Ovary (tissue), 9 donors: Measurements from ENCODE around the gene GPT2. TPM values are rescaled to one million over a fixed set of nuclear protein-coding genes. Genes with fewer than 3 reads are reported as not detected.

Experiments
- DNase-seq, 5 donors: peaks; one replicate each; pipeline ENCODE4 v3.0.0-alpha.2; 2019 to 2020
- H3K27ac ChIP-seq, 2 donors: fragments of 200-600 bp; one replicate each; pipeline versions ENCODE4 v1.5.1 to v1.8.0; 2019 to 2022
- H3K27me3 ChIP-seq: fragments of 200-600 bp; one replicate; pipeline ENCODE4 v1.8.0; 2022
- H3K36me3 ChIP-seq: fragments of 200-600 bp; sonication (generic); one replicate; pipeline ENCODE4 v1.5.1; 2019
- H3K4me1 ChIP-seq: one replicate; pipeline ENCODE4 v1.8.1; 2013; ENCODE audit warnings: mild to moderate bottlenecking, moderate library complexity; ENCODE audit not compliant: insufficient read depth
- H3K4me3 ChIP-seq: fragments of 200-600 bp; sonication (generic); one replicate; pipeline ENCODE4 v1.5.1; 2017
- H3K9me3 ChIP-seq, 2 donors: fragments of 200-600 bp in 1 of 2; sonication (generic) in 1 of 2; one replicate each; pipeline versions ENCODE4 v1.5.1 to v1.8.1; 2013 to 2019; ENCODE audit warnings: mild to moderate bottlenecking in 1 of 2, moderate library complexity in 1 of 2
- CTCF ChIP-seq, 3 donors: fragments of 450-650 bp in 2 of 3; fragments of 200-600 bp in 1 of 3; IDR thresholded peaks; one replicate each; pipeline versions ENCODE4 v1.5.1 to v1.8.0; 2016 to 2022; ENCODE audit warnings: antibody characterized with exemption in 3 of 3, mild to moderate bottlenecking in 1 of 3
- EP300 ChIP-seq: sonication (generic); formaldehyde crosslinking; IDR thresholded peaks from one replicate; pipeline ENCODE4 v1.6.1; 2017; ENCODE audit warnings: antibody characterized with exemption
- POLR2A ChIP-seq: fragments of 450-650 bp; IDR thresholded peaks from one replicate; pipeline ENCODE4 v1.6.1; 2017; ENCODE audit warnings: antibody characterized with exemption, mild to moderate bottlenecking, moderate library complexity
- WGBS, 3 donors: extraction: QIAGEN DNeasy Blood & Tissue Kit in 1 of 3; methylation state at CpG; one replicate each; pipeline versions ENCODE4 v1.1.5 to v1.1.7; 2013 to 2017; 5-methylcytosine and 5-hydroxymethylcytosine counted together
- intact Hi-C, 4 donors: fragments of 100-400 bp; cut with DNase I; formaldehyde crosslinking; loops; one replicate each; pipeline versions ENCODE4 v1.11.0 to v1.15.1; 2022 to 2023
- polyA plus RNA-seq, 2 donors: library from polyadenylated mRNA; stranded (reverse); fragments of 200-250 nt in 1 of 2; fragments of 350-450 nt in 1 of 2; fragmentation: Illumina TruSeq in 1 of 2; extraction: RNeasy Lipid Tissue Mini Kit (QIAGEN cat#74804) in 1 of 2; gene quantifications; one replicate each; pipeline ENCODE4 v1.2.3, GENCODE V29; 2013 to 2014
- total RNA-seq, 7 donors: library from RNA; depleted of rRNA in 2 of 7; stranded (reverse); fragments of >200 nt in 2 of 7; fragmentation: NEBNext Ultra II Directional in 3 of 7; extraction: Animal tissue kit (Norgen Biotek cat#: 25700) in 3 of 7; gene quantifications; one replicate each; pipeline versions ENCODE4 v1.1.0 to v1.2.4, GENCODE V29; 2016 to 2023
- donor health status: DM: no; HTN: no; CAD: no; lungs with moderate emphysema.
- donor health status: DM: no; HTN: no; CAD: no.
- donor health status: Bipolar disorder and iron deficiency.
- donor health status: DM: yes; HTN: yes; CAD: no.
- donor health status: DM: no; HTN: no; CAD: no.
- donor health status: DM: yes; HTN: yes; CAD: no.

GPT2 gene
- total and polyA plus RNA-seq, 9 donors, result 2.2 to 30.7 (median 4.9) TPM

- Histone ChIP-seq H3K4me3 (no peak overlapping the region), H3K36me3 (no peaks in the 10 kb centered on the region), H3K4me1 (no peaks in the 10 kb centered on the region), H3K27me3 (no peaks in the 10 kb centered on the region), H3K27ac (no peak overlapping the region), H3K9me3 (no peaks in the 10 kb centered on the region)
- WGBS, 3 donors, result 48 to 71% (median 60%) methylated on average over 5 of the region's 5 CpGs
- TF ChIP-seq EP300, result no peak
- no peak for TF ChIP-seq CTCF (IDR thresholded peaks at IDR 0.05)
- TF ChIP-seq POLR2A, result no peak
- DNase-seq, result no peak
- intact Hi-C loops, result no loop called here
Measured at GRCh38 chr16:46848768-46849764, 35.1 kb upstream of the GPT2 start.

DNA sequence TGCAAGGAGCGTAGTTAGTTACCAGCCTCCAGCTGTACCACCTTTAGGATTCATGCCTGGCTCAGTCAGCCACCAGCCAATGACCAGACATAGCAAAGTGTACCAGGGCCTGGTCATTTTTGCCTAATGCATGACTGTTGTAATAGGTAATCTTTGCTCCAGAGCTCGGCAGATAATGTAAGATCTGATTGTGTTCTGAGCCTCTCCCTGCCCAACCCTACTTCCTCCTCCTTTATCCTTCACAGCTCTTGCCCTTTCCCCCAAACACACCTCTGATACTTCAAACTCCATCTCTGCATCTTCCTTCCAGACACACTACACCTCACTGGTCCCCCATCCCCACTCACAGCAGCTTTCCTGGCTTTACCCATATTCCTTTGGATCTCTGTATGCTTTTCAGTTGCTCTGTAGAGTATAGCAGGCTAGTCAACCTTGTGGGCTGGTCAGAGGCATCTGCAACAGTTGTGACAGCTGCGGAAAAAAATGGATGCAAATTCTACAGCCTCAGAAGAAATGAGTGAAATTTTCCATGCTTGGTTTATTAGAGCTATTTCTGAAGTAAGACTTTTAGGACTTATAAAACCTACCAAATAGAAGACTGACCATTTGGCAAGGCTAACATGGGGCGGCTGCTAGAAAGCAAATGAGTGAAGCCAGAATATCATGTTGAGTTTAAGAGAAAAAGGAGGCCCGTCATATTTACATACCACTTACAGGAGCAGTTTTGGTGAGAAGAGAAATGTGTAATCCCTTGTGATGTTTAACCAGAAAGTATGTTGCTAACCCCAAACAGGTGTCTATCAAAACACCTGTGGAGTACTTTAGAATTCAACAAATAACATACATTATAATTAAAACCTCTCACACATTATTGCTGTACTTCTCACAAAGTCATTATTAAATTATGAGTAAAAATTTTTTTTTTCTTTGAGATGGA is 33.3 kb upstream of the GPT2 start:
- H3K4me3 ChIP-seq, result no peak overlapping the region
- WGBS, 3 donors, result 79 to 87% (median 80%) methylated on average over 5 of the region's 5 CpGs
- TF ChIP-seq EP300 (no peak), POLR2A (no peak), CTCF (IDR thresholded peaks at IDR 0.05) (no peak)
- no peaks in the 10 kb centered on the region for H3K9me3 ChIP-seq
- H3K36me3 ChIP-seq, result no peaks in the 10 kb centered on the region
- no peak for DNase-seq
- no peaks in the 10 kb centered on the region for H3K4me1 ChIP-seq
- intact Hi-C loops, result loop anchor here in 1 of 4 donors (10.0 kb wide), 1 partner anchor 1304 kb away; the partner anchor contains the start of gene ABCC12
- no peaks in the 10 kb centered on the region for H3K27me3 ChIP-seq
- no peak overlapping the region for H3K27ac ChIP-seq

DNA sequence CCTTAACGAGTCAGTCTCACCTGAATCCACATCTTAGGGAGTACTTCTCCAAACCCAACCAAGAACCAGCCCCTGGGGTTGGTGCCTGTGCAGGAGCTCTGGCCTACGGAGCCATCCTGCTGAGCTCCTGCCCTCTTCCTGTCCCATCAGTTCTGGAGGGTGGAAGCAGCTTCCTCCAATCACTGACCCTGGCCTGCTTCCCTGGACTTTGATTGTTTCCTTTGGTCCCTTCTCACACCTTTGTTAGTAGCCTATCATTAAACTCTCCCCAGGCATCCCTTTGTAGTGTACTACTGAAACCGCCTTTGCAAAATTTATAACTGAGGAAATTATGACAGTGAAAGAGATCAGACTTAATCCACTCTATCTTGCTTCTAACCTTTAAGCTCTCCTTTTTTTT is 32.0 kb upstream of the GPT2 start:
- intact Hi-C loops, result loop anchor here in 1 of 4 donors (10.0 kb wide), 1 partner anchor 1303 kb away; the partner anchor contains the start of gene ABCC12
- Histone ChIP-seq H3K36me3 (no peaks in the 10 kb centered on the region), H3K27me3 (no peaks in the 10 kb centered on the region), H3K27ac (no peak overlapping the region), H3K4me1 (no peaks in the 10 kb centered on the region), H3K9me3 (no peaks in the 10 kb centered on the region), H3K4me3 (no peak overlapping the region)
- TF ChIP-seq CTCF (IDR thresholded peaks at IDR 0.05) (no peak), POLR2A (no peak), EP300 (no peak)
- WGBS, 3 donors, result 67 to 73% (median 69%) methylated on average over 3 of the region's 3 CpGs
- no peak for DNase-seq
